ENCODE data around the gene MOB2.

Gene MOB2

GRCh38 chr11:1502954-1503707 is 16.6 kb upstream of the MOB2 start:
- no peak for DNase-seq

DNA sequence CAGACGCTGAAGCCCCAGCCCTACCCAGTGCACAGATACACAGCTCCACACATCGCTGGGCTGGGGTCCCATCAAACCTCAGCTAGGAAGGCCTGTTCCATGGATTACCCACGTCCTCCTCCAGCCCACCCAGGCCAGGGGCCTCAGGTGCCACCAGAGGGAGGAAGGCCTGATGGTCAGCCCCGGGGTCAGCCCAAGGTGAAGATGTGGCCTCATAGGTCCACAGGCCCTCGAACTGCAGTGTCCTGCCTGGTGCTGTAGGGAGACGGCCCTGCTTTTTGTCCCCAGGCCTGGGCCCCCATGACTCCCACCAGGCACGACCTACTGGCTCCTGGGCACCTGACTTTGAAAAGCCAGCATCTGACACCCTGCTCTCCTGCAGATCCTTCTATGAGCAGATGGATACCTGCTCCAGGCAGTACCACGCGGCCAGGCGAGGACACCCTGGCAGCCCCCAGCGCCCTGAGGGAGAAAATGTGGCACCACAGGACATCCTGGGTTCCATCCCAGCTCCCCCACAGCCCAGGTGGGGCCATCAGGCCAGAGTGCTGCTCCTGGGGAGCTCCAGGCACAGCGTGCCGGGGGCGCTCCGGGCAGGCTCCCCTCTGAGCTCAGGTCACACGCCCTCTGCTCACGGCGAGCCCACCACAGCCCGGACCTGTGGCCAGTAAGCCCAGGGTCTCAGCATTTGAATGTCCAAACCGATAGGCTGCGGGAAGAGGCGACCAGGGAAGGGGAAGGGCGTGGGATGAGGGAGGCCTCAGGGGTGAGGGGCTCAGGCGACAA is 15.8 kb upstream of the MOB2 start:
- no peak for DNase-seq

- no peak for DNase-seq
Measured at GRCh38 chr11:1501421-1502167, 15.0 kb upstream of the MOB2 start.

- DNase-seq: no peak
Measured at GRCh38 chr11:1500466-1501420, 14.2 kb upstream of the MOB2 start.

DNA sequence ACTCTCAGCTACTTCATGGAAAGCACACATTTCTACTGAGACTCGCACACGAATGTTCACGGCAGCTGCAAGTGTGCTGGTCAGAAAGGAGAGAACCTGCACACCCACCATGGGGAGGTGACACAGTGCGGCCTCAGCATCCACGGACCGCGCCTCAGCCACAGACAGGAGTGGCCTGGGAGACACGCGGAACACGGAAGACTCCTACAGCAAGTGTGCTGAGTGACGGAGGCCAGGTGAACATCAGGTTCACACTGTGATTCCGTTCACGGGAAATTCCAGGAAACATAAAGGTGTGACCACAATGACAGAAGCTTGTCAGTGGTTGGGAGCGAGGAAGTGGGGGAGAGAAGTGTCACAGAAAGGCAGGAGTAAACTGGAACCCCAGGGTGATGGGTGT is 13.3 kb upstream of the MOB2 start:
- DNase-seq: no peak

- DNase-seq: no peak
Measured at GRCh38 chr11:1499261-1499890, 12.8 kb upstream of the MOB2 start.

DNA sequence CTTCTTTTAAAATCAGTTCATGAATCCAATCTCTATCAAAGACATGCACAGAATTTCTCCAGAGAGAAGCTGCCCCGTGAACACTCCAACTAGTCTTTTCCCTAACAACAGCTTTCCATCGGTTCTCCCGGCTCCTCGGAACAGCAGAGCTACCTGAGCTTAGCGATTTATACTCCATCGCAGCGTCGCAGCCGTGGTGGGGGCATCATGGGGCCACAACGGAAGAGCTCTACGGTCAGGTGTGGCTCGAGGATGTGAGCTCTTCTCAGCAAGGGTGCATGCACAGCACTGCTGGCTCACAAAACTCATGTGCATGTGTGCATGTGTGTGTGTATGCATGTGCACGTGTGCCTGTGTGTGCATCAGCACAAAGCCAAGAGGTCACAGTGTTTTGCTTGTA is 11.7 kb upstream of the MOB2 start:
- DNase-seq: no peak

DNA sequence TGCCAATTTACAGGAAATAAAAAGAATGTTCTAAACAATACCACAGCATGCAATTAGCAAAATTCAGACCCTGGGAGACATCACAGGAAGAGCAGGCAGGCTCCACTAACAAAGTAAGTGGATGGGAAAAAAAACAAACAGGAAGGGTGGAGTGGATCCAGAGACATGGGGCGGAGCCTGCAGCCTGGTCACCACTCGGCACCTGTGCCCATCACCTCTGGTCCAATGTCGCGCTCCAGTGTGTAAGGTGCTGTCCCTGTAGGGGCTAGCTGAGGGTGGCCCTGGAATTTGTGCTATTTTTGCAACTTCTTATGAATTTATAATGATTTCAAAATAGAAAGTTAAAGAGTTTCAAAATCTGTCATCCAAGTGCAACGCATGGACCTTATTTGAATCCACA is 11.0 kb upstream of the MOB2 start:
- no peak for DNase-seq

DNA sequence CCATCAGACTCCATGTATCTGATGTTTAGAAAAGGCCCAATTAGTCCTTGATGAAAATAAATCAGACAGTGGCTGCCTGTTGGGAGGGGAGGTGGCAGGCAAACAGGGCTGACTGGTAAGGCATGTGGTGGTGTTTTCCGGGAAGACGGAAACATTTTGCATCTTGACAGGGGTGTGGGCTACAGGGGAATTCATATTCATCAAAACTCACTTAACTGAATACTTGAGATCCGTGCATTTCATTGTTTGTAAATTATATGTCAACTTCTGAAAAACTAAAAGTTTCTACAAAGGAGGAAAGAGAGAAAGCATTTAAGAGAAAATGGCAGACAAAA is 10.1 kb upstream of the MOB2 start:
- DNase-seq: no peak

DNA sequence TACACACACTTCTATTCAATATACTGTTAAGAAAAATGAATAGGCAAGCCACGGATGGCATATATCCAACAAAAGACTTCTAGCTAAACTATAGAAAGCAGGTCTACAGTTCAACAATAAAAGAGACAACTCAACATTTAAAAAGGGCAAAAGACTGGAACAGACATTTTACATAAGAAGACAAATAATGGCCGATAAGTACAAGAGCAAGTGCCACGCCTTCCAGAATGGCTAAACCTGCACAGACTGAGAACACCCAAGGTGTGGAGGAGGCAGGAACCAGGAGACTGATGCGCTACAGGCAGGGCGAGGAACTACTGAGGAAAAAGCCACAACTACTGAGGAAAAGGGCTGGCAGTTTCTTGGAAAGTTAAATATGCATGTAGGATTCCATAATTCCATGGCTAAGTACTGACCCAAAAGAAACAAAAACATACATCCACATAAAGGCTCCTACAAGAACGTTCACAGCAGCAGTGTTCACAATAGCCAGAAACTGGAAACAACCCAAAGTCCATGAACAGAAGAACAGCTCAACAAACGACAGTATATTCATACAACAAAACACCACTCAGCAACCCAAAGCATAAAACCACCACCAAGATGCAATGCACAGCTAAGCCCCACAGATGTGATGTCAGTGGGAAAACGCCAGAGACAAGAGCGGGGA is 9.6 kb upstream of the MOB2 start:
- DNase-seq: no peak

DNA sequence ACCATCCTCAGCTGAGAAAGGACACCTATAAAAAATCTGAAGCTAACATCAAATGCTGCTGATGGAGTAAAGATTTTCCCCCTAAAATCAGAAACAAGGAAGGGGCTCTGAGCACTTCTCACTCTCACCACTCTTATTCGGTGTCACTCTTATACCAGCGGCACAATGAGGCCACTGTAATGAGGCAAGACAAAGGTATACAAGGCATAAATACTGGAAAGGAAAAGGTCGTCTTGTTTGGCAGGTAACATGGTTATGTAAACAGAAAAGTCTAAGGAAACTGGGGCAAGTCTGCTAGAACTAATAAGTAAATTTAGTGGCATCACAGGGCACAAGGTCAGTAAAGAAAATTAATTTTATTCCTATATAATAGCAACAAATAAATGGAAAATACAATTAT is 8.1 kb upstream of the MOB2 start:
- no peak for DNase-seq

GRCh38 chr11:1493650-1494244 is 7.2 kb upstream of the MOB2 start:
- DNase-seq: no peak

GRCh38 chr11:1491379-1491778 is 4.8 kb upstream of the MOB2 start:
- DNase-seq: no peak

- DNase-seq: no peak
Measured at GRCh38 chr11:1490651-1491050, 4.1 kb upstream of the MOB2 start.

DNA sequence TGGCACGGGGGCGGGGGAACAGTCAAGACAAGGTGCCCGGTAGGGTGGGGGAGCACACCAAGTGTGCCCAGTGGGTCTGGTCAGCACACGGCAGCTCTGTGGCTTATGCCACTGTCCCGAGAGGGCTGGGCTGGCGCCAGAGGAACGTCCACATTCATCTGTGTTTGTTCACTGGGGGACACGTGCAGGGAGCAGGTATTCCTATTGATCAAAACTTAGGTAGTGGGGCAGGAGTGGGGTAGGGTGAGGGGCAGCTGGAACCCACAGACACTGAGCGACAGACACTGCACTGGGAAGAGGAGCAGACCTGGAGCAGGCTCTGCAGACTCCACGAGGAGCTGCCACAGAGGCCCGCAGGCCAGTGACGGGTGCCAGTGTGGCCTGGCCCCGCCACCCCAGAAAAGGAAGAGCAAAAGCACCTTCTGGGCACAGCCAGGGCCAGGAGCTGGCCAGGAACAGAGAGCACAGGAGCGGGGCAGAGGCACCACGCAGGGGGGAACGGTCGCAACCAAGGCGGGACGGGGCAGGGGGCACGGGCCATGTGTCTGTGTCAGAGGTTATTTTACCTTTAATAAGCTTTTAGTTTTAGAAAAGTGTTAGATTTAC is 2.1 kb upstream of the MOB2 start:
- no peak for DNase-seq

- DNase-seq: no peak
Measured at GRCh38 chr11:1487851-1488574, 1.4 kb upstream of the MOB2 start.

- no peak for DNase-seq
Measured at GRCh38 chr11:1487091-1487850, 692 bp upstream of the MOB2 start.

GRCh38 chr11:1485504-1485885 is 1.1 kb downstream of the MOB2 start:
- DNase-seq: no peak
